Measurements from ENCODE around the gene SLC35G6.

DNA sequence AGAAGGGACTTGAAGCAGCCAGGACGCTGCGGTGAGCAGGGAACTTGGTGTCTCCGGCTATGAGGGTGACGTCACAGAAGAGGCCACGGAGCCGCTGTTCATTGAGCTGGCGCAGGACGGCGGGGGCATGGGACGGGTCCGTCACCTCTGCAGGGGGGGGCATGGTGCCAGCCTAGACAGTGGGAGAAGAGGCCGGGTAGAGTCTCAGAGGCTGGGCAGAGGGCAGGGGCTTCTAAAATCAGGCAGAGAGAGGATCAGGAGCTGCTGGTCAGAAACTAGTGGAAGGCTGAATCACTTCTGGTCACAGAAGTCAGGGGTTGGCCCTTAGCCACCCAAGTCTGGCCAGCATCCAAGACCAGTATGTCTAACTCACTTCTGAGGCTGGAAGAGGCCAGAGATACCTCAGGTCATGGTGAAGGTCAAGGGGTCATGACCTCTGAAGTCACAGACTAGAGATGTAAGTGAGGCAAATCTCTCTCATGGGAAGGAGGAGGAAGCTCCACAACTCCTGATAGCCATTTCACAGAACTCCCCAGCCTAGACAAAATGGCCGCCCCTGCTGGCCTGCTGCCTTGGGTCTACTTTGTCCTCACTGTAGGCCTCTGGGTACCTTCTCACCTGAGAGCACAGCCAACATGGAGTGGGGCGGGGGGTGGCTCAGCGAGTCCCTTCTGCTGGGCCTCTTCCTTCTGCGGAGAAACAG, 14.5 kb upstream of the SLC35G6 start:
- TF ChIP-seq, protein P1, sequence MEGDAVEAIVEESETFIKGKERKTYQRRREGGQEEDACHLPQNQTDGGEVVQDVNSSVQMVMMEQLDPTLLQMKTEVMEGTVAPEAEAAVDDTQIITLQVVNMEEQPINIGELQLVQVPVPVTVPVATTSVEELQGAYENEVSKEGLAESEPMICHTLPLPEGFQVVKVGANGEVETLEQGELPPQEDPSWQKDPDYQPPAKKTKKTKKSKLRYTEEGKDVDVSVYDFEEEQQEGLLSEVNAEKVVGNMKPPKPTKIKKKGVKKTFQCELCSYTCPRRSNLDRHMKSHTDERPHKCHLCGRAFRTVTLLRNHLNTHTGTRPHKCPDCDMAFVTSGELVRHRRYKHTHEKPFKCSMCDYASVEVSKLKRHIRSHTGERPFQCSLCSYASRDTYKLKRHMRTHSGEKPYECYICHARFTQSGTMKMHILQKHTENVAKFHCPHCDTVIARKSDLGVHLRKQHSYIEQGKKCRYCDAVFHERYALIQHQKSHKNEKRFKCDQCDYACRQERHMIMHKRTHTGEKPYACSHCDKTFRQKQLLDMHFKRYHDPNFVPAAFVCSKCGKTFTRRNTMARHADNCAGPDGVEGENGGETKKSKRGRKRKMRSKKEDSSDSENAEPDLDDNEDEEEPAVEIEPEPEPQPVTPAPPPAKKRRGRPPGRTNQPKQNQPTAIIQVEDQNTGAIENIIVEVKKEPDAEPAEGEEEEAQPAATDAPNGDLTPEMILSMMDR (IDR thresholded peaks at IDR 0.05; ENCODE audit: low read depth, low read length, poor library complexity, severe bottlenecking): no peak
- no peak for TF ChIP-seq EZH2phosphoT487 (IDR thresholded peaks at IDR 0.05; ENCODE audit: borderline replicate concordance, low read length)
